ENCODE results near the gene GRIK4.
"Not testable (repeated sequence)": the region's sequence is repeated elsewhere in the genome, so short reads cannot be mapped to it uniquely, and the experiment has no call there.

GRIK4 gene

DNA sequence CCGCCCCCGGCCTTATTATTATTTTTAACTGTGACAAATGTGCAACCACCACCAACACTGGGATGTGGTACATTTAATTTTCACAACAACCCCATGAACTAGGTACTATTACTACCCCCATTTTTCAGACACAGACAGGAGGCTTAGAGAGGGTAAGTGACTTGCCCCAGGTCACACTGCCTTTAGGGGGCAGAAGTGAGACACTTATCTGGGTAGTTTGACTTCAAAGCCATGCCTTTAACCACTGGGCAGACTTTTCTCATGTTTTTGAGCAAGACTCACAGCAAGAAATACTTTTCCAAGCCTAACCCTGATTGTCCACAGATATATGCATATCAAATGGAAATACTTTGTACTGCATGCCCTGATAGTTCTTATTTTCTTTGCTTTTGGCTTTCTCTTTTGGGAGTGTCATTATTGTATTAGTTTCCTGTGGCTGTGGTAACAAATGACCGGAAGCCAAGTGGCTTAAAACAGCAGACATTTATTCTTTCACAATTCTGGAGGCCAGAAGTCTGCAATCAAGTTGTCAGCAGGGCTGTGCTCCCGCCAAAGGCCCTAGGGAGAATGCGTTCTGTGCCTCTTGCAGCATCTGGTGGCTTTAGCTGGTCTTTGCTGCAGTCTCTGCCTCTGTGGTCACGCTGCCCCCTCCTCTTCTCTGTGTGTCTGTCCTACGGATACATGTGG is 110.8 kb downstream of the GRIK4 start:
- no peak overlapping the region for H3K4me3 ChIP-seq (ENCODE audit: low read length)
- DNase-seq (ENCODE audit: low read depth, low spot score) = no peak

- H3K4me3 ChIP-seq (ENCODE audit: low read length); DNase-seq (ENCODE audit: low read depth, low spot score): not testable (repeated sequence)
Observed at GRCh38 chr11:120624992-120625391, 113.4 kb downstream of the GRIK4 start.

- no peak overlapping the region for H3K4me3 ChIP-seq (ENCODE audit: low read length)
- no peak for DNase-seq (ENCODE audit: low read depth, low spot score)
Observed at GRCh38 chr11:120625565-120625964, 114.0 kb downstream of the GRIK4 start.

DNA sequence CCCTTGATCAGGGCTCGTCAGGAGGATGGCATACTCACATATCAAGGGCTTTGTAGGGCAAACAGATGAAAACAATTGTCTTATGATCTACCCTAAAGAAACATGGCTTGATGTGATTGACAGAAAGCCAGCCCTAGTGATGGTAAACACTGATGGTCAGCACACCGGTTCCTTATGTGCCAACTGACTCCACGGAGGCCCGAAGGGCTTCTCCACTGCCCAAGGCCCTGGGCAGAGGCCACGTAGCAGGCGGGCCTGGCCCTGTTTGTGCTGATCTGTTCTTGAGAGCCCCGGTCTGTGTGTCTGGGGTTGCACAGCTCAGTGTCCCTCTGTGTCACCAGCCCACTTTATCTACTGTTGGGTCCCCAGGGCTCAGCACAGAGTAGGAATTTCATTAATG is 115.2 kb downstream of the GRIK4 start:
- DNase-seq (ENCODE audit: low read depth, low spot score) = no peak
- no peak overlapping the region for H3K4me3 ChIP-seq (ENCODE audit: low read length)

- no peak overlapping the region for H3K4me3 ChIP-seq (ENCODE audit: low read length)
- no peak for DNase-seq (ENCODE audit: low read depth, low spot score)
Observed at GRCh38 chr11:120627327-120628163, 116.0 kb downstream of the GRIK4 start.

GRCh38 chr11:120629407-120630080 is 118.0 kb downstream of the GRIK4 start:
- no peak for DNase-seq (ENCODE audit: low read depth, low spot score)
- no peak overlapping the region for H3K4me3 ChIP-seq (ENCODE audit: low read length)

GRCh38 chr11:120630122-120630521 is 118.6 kb downstream of the GRIK4 start:
- no peak for DNase-seq (ENCODE audit: low read depth, low spot score)
- no peak overlapping the region for H3K4me3 ChIP-seq (ENCODE audit: low read length)

DNA sequence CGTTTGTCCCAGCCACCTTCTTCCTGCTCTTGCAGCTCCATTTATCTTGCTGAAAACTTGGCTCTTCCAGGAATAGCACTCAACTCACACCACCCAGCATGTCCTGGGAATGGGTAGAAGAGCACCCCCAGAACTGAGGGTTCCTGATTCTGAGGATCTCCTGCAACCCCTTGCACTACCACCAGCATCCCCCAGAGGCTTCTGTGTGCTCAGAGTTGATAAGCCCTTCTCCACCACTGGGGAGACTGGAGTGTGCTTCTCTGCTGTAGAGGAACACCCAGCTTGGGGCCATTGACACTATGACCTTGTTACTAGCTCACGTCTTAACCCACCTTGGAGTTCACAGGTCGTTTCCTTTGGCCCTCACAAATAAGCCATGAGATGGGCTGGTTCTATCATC is 121.0 kb downstream of the GRIK4 start:
- peak; percentile 26 for DNase-seq (ENCODE audit: low read depth, low spot score)
- H3K4me3 ChIP-seq (ENCODE audit: low read length) = no peak overlapping the region

GRCh38 chr11:120633616-120634393 is 122.3 kb downstream of the GRIK4 start:
- H3K4me3 ChIP-seq (ENCODE audit: low read length) = no peak overlapping the region
- DNase-seq (ENCODE audit: low read depth, low spot score) = no peak

- H3K4me3 ChIP-seq (ENCODE audit: low read length) = no peak overlapping the region
- DNase-seq (ENCODE audit: low read depth, low spot score) = no peak
Observed at GRCh38 chr11:120634706-120635105, 123.2 kb downstream of the GRIK4 start.

DNA sequence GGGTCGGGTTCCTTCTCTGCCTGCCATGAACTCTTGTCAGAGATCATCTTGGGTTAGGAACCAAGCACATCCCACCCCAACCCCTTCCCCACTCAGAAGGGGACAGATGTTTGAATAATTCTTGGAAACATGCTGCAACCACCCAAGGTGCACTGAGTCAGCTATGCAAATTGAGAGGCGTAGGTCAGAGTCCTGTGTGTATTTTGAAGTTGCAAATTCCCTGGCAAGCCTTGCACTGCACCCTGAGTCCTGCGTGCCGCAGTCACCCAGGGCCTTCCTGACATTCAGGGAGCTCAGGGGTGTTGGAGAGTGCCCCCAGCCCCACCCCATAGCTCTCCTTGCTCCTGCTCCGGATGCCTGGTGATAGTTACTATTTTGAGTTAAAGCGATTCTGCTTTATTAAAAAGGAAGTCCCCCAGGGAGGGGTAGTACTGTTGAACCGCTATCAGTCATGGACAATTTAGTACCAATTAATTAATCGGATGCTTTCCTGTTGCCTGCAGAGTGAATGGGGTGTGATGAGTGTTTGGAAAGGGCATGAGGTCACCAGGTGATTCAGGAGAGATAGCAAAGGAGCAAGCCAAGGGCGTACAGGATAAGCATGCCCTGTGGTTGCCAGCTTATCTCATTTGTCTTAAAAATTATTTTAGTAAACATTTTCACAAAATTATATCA is 123.7 kb downstream of the GRIK4 start:
- no peak for DNase-seq (ENCODE audit: low read depth, low spot score)
- no peak overlapping the region for H3K4me3 ChIP-seq (ENCODE audit: low read length)

DNA sequence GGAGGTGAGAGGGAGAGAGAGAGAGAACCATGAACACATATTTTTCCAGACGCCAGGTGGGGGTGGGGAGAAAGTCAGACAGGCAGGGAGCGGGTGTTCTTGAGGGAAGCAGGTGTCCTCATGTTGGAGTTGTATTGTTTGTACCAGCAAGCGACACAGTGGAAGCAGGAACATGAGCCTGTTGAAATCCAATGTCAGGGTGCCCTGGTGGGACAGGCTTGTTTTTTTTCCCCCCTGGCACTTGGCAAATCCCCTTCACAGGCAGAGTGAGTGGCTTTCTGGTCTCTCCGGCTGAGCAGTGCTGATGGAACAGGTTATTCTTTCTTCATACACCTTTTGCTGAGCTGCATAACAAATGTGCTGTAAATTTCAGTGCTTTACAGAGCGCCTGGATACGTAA is 125.6 kb downstream of the GRIK4 start:
- H3K4me3 ChIP-seq (ENCODE audit: low read length) = no peak overlapping the region
- DNase-seq (ENCODE audit: low read depth, low spot score) = no peak

DNA sequence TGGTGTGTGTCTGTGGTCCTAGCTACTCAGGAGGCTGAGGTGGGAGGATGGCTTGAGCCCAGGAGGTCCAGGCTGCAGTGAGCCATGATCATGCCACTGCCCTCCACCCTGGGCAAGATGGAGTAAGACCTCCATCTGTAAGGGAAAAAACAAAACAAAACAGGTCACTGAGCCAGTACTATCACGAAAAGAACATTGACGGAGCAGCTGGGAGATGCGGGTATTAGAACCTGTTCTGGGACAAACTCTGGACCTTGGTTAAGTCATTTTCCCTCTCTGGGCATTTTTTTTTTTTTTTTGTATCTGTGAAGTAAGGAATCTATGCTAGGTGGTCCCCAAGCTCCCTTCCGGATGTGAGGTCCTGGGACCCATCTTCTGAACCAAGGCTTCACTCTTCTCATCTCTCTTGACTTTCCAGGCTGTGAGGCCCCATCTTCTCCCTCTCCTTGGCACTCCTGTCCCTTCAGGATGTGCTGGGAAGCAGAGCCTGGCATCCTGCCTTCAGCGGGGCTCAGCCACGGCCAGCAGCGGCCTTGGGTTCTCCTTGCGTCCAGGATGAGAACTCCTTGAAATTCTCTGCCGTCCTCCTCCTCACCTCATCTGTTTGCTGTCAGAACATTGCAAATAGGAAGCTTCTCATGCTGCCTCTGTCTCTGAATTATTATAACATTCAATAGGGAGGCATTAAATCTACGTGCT is 130.8 kb downstream of the GRIK4 start:
- H3K4me3 ChIP-seq (ENCODE audit: low read length) = no peak overlapping the region
- no peak for DNase-seq (ENCODE audit: low read depth, low spot score)

DNA sequence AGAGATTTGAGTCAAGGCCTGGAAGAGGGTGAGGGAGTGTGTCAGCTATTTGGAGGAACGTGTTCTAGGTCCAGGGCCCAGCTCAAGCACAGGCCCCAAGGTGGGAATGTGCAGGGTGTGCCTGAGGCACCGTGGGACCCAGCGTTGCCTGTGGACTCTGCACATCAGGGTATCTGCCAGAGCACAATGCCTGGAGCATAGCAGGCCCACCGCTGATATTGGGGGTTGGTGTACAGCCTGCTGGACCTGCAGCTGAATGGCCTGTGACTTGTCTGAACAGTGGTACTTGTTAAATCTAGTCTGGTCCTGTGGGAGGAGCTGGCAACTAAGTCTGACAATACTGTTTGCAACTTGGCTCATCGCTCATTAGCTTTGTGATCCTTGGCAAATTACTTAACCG is 131.7 kb downstream of the GRIK4 start:
- no peak for DNase-seq (ENCODE audit: low read depth, low spot score)
- no peak overlapping the region for H3K4me3 ChIP-seq (ENCODE audit: low read length)

- no peak overlapping the region for H3K4me3 ChIP-seq (ENCODE audit: low read length)
- DNase-seq (ENCODE audit: low read depth, low spot score) = no peak
Observed at GRCh38 chr11:120645639-120646038, 134.1 kb downstream of the GRIK4 start.

DNA sequence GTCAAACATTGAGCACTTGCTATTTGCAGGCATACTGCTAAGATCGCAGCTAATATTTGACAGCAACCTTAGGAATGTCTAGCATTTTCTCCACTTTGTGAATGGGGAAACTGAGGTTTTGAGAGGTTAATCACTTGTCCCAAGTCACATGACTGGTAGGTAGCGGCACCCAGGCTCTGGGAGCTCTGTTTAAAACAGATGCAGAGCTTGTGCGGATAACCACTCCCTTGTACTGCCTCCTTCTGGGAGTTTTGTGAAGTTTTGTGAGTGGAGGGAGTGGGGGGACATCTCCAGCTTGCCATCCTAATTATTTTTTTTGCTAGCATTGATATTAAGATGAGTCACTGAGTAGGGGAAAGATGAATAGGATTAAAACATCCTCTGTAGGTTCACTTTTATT is 134.7 kb downstream of the GRIK4 start:
- DNase-seq (ENCODE audit: low read depth, low spot score) = no peak
- H3K4me3 ChIP-seq (ENCODE audit: low read length) = no peak overlapping the region

DNA sequence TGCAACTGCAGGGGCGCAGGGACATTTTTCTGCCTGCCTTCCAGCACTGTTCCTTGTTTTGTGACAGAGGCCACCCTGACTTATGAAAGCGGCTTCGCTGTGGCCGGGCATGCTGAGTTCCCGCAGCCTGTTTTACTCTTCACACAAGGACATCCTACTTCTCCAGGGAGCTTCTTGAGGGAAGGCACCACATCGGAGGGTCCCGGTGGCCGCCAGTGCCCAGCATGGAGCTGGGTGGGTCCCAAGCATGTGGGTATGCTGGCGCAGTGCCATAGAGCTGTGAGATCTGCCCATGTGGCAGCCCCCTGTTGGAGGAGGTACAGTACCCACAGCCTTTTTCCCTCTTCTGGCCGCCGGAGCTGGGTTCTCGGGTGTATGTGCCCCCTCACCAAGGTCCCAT is 136.1 kb downstream of the GRIK4 start:
- no peak overlapping the region for H3K4me3 ChIP-seq (ENCODE audit: low read length)
- DNase-seq (ENCODE audit: low read depth, low spot score) = no peak

DNA sequence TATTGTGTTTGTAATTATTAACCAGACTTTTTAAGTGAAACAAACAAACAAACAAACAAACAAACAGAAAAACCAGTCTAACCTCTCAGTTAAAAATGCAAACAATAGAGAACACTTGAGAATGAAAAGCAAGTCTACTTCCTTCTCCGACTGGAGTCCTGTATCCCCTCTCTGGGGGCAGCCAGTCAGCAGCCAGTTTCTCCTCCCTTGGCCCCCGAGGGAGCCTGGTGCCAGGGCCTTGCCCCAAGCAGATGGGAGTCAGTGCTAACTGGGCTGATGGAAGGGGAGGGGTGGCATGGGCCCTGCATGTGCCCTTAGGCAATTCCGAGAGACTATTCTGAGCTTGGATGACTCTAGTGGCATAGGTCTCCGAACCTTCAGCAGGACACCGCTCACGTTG is 137.2 kb downstream of the GRIK4 start:
- no peak for DNase-seq (ENCODE audit: low read depth, low spot score)
- no peak overlapping the region for H3K4me3 ChIP-seq (ENCODE audit: low read length)

Data from Jurkat, Clone E6-1 (cell line).